ENCODE results near the gene UBR4.

UBR4 gene

DNA sequence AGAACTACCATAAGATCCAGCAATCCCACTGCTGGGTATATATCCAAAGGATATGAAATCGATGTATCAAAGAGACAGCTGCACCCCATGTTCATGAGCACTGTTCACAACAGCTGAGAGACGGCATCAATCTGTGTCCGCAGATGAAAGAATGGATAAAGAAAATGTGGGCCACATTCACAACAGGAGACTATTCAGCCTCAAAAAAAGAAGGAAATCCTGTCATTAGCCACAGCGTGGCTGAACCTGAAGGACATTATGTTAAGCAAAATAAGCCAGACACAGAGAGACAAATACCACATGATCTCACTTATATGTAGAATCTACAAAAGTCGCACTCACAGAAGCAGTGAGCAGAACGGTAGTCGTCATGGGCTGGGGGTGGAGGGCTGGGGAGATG is 154.4 kb downstream of the UBR4 start:
- TF ChIP-seq MYC (IDR thresholded peaks at IDR 0.05; ENCODE audit: low read depth, low read length): no peak
- TF ChIP-seq, protein P1, sequence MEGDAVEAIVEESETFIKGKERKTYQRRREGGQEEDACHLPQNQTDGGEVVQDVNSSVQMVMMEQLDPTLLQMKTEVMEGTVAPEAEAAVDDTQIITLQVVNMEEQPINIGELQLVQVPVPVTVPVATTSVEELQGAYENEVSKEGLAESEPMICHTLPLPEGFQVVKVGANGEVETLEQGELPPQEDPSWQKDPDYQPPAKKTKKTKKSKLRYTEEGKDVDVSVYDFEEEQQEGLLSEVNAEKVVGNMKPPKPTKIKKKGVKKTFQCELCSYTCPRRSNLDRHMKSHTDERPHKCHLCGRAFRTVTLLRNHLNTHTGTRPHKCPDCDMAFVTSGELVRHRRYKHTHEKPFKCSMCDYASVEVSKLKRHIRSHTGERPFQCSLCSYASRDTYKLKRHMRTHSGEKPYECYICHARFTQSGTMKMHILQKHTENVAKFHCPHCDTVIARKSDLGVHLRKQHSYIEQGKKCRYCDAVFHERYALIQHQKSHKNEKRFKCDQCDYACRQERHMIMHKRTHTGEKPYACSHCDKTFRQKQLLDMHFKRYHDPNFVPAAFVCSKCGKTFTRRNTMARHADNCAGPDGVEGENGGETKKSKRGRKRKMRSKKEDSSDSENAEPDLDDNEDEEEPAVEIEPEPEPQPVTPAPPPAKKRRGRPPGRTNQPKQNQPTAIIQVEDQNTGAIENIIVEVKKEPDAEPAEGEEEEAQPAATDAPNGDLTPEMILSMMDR (IDR thresholded peaks at IDR 0.05; ENCODE audit: low read depth, low read length): no peak
- TF ChIP-seq, protein P2, sequence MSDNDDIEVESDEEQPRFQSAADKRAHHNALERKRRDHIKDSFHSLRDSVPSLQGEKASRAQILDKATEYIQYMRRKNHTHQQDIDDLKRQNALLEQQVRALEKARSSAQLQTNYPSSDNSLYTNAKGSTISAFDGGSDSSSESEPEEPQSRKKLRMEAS (IDR thresholded peaks at IDR 0.05; ENCODE audit: low read depth, low read length): no peak
- TF ChIP-seq POLR2A (IDR thresholded peaks at IDR 0.05; ENCODE audit: extremely low read depth, insufficient read length): no peak
- DNase-seq (ENCODE audit: low read depth): no peak
- no peak overlapping the region for H3K4me3 ChIP-seq (ENCODE audit: low read depth, low read length)

DNA sequence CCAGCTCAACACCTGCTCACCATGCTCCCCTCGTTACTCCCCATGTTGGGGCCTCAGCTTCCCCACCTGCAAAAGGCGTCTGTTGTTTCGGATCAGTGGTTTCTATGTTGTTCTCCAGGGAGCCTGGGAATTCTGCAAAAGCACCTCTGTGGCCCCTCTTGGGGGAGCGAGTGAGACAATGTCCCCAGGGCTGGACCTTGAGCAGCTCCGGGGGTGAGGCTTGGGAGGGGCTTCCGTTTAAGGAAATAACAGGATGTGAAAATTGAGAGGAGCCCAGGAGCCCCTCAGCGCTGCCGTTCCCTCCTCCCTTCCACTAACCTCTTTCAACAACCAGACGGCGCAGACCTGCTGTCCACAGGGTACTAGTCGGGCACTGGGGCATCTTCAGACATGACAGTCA is 155.1 kb downstream of the UBR4 start:
- TF ChIP-seq, protein P1 (IDR thresholded peaks at IDR 0.05; ENCODE audit: low read depth, low read length): no peak
- TF ChIP-seq, protein P2 (IDR thresholded peaks at IDR 0.05; ENCODE audit: low read depth, low read length): no peak
- no peak for TF ChIP-seq MYC (IDR thresholded peaks at IDR 0.05; ENCODE audit: low read depth, low read length)
- no peak for TF ChIP-seq POLR2A (IDR thresholded peaks at IDR 0.05; ENCODE audit: extremely low read depth, insufficient read length)
- no peak overlapping the region for H3K4me3 ChIP-seq (ENCODE audit: low read depth, low read length)
- DNase-seq (ENCODE audit: low read depth): no peak

DNA sequence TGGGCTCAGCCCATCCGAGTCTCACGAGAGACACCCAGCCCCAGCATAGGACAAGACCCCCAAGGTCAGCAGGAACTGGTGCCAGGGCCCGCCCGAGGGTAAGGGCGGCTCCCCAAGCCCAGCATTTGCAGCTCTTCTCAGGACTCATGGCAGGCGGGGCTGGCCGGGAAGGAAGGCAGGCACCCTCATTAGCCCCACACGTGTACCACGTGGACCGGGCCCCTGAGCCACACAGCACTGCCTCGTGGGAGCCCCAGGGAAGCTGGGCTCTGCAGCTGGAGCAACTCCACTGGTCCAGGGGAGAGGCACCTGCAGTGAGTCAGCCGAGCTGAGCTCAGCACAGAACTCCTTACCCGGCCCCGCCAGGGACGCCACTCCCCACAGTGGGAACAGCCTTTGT is 155.8 kb downstream of the UBR4 start:
- TF ChIP-seq MYC (IDR thresholded peaks at IDR 0.05; ENCODE audit: low read depth, low read length): no peak
- DNase-seq (ENCODE audit: low read depth): no peak
- H3K4me3 ChIP-seq (ENCODE audit: low read depth, low read length): no peak overlapping the region

DNA sequence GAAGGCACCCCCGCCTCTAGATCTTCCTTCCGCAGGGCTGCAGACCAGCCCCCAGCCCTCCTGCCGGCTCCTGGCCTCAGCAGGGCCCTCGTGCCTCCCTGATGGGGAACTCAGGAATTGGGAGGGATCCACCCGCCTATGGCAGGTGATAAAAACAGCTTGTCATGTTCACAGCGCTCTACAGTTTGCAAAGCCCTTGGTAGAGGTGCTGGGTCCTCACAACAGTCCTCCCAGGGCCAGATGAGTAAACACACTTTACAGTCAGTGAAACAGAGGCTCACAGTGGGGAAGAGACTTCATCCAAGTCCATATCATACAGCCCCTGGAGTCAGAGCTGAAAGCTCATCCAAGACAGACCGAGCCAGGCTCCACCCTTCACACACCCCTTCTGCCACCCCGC is 156.6 kb downstream of the UBR4 start:
- no peak overlapping the region for H3K4me3 ChIP-seq (ENCODE audit: low read depth, low read length)
- no peak for DNase-seq (ENCODE audit: low read depth)
- TF ChIP-seq, protein P1 (IDR thresholded peaks at IDR 0.05; ENCODE audit: low read depth, low read length): no peak
- TF ChIP-seq MYC (IDR thresholded peaks at IDR 0.05; ENCODE audit: low read depth, low read length): no peak
- no peak for TF ChIP-seq POLR2A (IDR thresholded peaks at IDR 0.05; ENCODE audit: extremely low read depth, insufficient read length)
- TF ChIP-seq, protein P2 (IDR thresholded peaks at IDR 0.05; ENCODE audit: low read depth, low read length): no peak

DNA sequence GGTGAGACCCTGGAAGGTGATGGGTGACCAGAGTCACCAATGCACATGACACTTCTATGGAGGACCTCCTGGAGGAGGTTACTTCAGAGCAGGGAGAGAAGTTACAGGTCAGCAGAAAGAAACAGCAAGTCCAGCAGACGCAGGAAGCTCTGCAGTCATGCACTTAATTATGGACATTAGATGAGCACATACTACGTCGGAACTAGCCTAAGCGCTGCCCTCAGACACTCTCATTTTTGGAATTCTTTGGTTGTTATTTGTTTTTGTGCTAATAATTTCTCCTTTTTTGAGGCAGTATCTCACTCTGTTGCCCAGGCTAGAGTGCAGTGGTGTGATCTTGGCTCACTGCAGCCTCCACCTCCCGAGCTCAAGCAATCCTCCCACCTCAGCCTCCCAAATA is 160.3 kb downstream of the UBR4 start:
- DNase-seq (ENCODE audit: low read depth): no peak
- no peak overlapping the region for H3K4me3 ChIP-seq (ENCODE audit: low read depth, low read length)
- TF ChIP-seq, protein P2 (IDR thresholded peaks at IDR 0.05; ENCODE audit: low read depth, low read length): no peak
- TF ChIP-seq POLR2A (IDR thresholded peaks at IDR 0.05; ENCODE audit: extremely low read depth, insufficient read length) (no peak), MYC (IDR thresholded peaks at IDR 0.05; ENCODE audit: low read depth, low read length) (no peak)
- TF ChIP-seq, protein P1 (IDR thresholded peaks at IDR 0.05; ENCODE audit: low read depth, low read length): no peak

DNA sequence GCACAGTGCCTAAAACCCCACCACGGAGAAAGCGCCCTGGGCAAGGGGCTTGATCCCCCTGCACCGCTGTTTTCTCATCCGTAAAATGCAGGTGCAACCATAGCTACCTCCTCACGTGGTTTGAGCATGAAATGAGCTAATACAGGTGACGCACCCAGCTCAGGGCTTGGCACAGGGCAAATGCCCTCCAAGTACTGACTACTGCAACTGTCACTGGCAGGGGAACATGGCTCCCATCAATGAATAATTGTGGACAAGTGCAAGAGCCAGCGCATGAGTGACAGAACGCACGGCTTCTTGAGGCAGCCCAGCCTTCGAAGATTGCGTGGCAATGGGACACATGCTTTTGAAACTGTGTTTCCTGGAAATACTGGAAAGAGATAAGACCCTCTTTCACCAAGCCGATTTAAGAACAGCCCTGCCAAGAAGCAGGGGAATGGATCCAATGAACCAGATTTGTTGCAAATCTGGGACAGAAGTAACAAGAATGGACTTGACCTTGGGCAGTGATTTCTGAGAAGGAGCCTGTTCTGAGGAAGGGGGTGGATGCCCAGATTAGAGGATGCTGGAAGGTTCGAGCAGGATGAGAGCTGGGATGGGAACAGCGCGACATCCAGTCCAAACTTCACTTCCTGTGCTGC is 160.8 kb downstream of the UBR4 start:
- no peak for TF ChIP-seq MYC (IDR thresholded peaks at IDR 0.05; ENCODE audit: low read depth, low read length)
- TF ChIP-seq POLR2A (IDR thresholded peaks at IDR 0.05; ENCODE audit: extremely low read depth, insufficient read length): no peak
- TF ChIP-seq, protein P1 (IDR thresholded peaks at IDR 0.05; ENCODE audit: low read depth, low read length): no peak
- TF ChIP-seq, protein P2 (IDR thresholded peaks at IDR 0.05; ENCODE audit: low read depth, low read length): no peak
- no peak overlapping the region for H3K4me3 ChIP-seq (ENCODE audit: low read depth, low read length)
- no peak for DNase-seq (ENCODE audit: low read depth)
